WTC11 (cell line): ENCODE data around the gene RAPGEF2. TPM values are rescaled to one million over a fixed set of nuclear protein-coding genes. Genes with fewer than 3 reads are reported as not detected.

ENCODE experiments used
- ATAC-seq: fragments of 200-7000 bp; cut with Tn5 transposase; 2 replicates; pipeline ENCODE4 v1.10.0; 2021; ENCODE audit warnings: mild to moderate bottlenecking, moderate library complexity
- CTCF ChIA-PET: fragments of 300-600 bp; sonication (Branson Sonifier 250); formaldehyde crosslinking; loops from one replicate; lab custom pipeline; 2021; ENCODE audit warnings: antibody characterized with exemption; lab: Charles Lee
- POLR2A ChIA-PET: fragments of 350-600 bp; sonication (Branson Sonifier 250); formaldehyde crosslinking; loops from one replicate; lab custom pipeline; 2021; ENCODE audit warnings: antibody characterized with exemption; lab: Charles Lee
- DNase-seq: peaks from one replicate; pipeline ENCODE4 v3.0.0; 2021; ENCODE audit warnings: low spot score
- H3K27ac Mint-ChIP-seq: 2 replicates; pipeline ENCODE4 v1.8.0; 2021; ENCODE audit warnings: mixed read lengths
- H3K27me3 Mint-ChIP-seq: 2 replicates; pipeline ENCODE4 v1.8.0; 2021; ENCODE audit warnings: low read depth, mild to moderate bottlenecking, moderate library complexity, mixed read lengths
- H3K36me3 Mint-ChIP-seq: 2 replicates; pipeline ENCODE4 v1.8.0; 2021; ENCODE audit warnings: mixed read lengths
- H3K4me1 Mint-ChIP-seq: 2 replicates; pipeline ENCODE4 v1.8.0; 2022; ENCODE audit warnings: mixed read lengths
- H3K4me3 Mint-ChIP-seq: 2 replicates; pipeline ENCODE4 v1.8.0; 2021; ENCODE audit warnings: mild to moderate bottlenecking, moderate library complexity, mixed read lengths
- H3K9me3 Mint-ChIP-seq: 2 replicates; pipeline ENCODE4 v1.8.0; 2021; ENCODE audit warnings: mixed read lengths
- ARID4B ChIP-seq: sonication (generic); formaldehyde crosslinking; IDR thresholded peaks from 2 replicates; pipeline ENCODE4 v1.8.0; 2023; ENCODE audit warnings: missing genetic modification reagents, mild to moderate bottlenecking, borderline replicate concordance
- ATF6 ChIP-seq: sonication (generic); formaldehyde crosslinking; IDR thresholded peaks from 2 replicates; pipeline ENCODE4 v1.8.1; 2023; ENCODE audit warnings: mild to moderate bottlenecking, missing genetic modification reagents
- CREM ChIP-seq: sonication (generic); formaldehyde crosslinking; IDR thresholded peaks from 2 replicates; pipeline ENCODE4 v1.8.1; 2022; ENCODE audit warnings: mild to moderate bottlenecking, missing genetic modification reagents, moderate library complexity
- E2F4 ChIP-seq: sonication (generic); formaldehyde crosslinking; IDR thresholded peaks from 2 replicates; pipeline ENCODE4 v1.8.1; 2022; ENCODE audit warnings: low read depth, mild to moderate bottlenecking, moderate library complexity, missing genetic modification reagents, borderline replicate concordance
- ELF4 ChIP-seq: sonication (generic); formaldehyde crosslinking; IDR thresholded peaks from 2 replicates; pipeline ENCODE4 v1.8.1; 2022; ENCODE audit warnings: low read depth, mild to moderate bottlenecking, moderate library complexity, missing genetic modification reagents
- FOXJ3 ChIP-seq: sonication (generic); formaldehyde crosslinking; IDR thresholded peaks from 2 replicates; pipeline ENCODE4 v1.9.0; 2021; ENCODE audit warnings: missing genetic modification reagents, mild to moderate bottlenecking, borderline replicate concordance
- GTF2I ChIP-seq: fragments of 250-450 bp; sonication (Bioruptor Pico); conservative IDR thresholded peaks from 2 replicates; pipeline ENCODE4 v1.4.0; 2021; ENCODE audit warnings: mild to moderate bottlenecking
- HMGXB4 ChIP-seq: sonication (generic); formaldehyde crosslinking; IDR thresholded peaks from 2 replicates; pipeline ENCODE4 v1.8.1; 2023; ENCODE audit warnings: mild to moderate bottlenecking, moderate library complexity, missing genetic modification reagents
- MYBL2 ChIP-seq: sonication (generic); formaldehyde crosslinking; IDR thresholded peaks from 2 replicates; pipeline ENCODE4 v1.8.1; 2023; ENCODE audit warnings: mild to moderate bottlenecking, moderate library complexity, missing genetic modification reagents
- NFE2L1 ChIP-seq: sonication (generic); formaldehyde crosslinking; IDR thresholded peaks from 2 replicates; pipeline ENCODE4 v1.8.1; 2023; ENCODE audit warnings: missing genetic modification reagents
- PREB ChIP-seq: sonication (generic); formaldehyde crosslinking; IDR thresholded peaks from 2 replicates; pipeline ENCODE4 v1.8.1; 2022; ENCODE audit warnings: mild to moderate bottlenecking, missing genetic modification reagents, moderate library complexity, borderline replicate concordance
- SMAD3 ChIP-seq: sonication (generic); formaldehyde crosslinking; IDR thresholded peaks from 2 replicates; pipeline ENCODE4 v1.8.0; 2022; ENCODE audit warnings: missing genetic modification reagents, mild to moderate bottlenecking, borderline replicate concordance
- SOX15 ChIP-seq: fragments of 250-450 bp; sonication (Bioruptor Pico); IDR thresholded peaks from 2 replicates; pipeline ENCODE4 v1.9.0; 2021; ENCODE audit warnings: mild to moderate bottlenecking
- TCF7 ChIP-seq: sonication (generic); formaldehyde crosslinking; IDR thresholded peaks from 2 replicates; pipeline ENCODE4 v1.8.0; 2022; ENCODE audit warnings: mild to moderate bottlenecking, low read depth, missing genetic modification reagents, moderate library complexity
- TEAD1 ChIP-seq: sonication (generic); formaldehyde crosslinking; IDR thresholded peaks from 2 replicates; pipeline ENCODE4 v1.8.0; 2022; ENCODE audit warnings: mild to moderate bottlenecking, missing genetic modification reagents
- ZBTB21 ChIP-seq: sonication (generic); formaldehyde crosslinking; IDR thresholded peaks from 2 replicates; pipeline ENCODE4 v1.8.1; 2023; ENCODE audit warnings: mild to moderate bottlenecking, missing genetic modification reagents, borderline replicate concordance
- ZNF232 ChIP-seq: sonication (generic); formaldehyde crosslinking; IDR thresholded peaks from 2 replicates; pipeline ENCODE4 v1.8.0; 2022; ENCODE audit warnings: mild to moderate bottlenecking, missing genetic modification reagents
- ZNF263 ChIP-seq: sonication (generic); formaldehyde crosslinking; IDR thresholded peaks from 2 replicates; pipeline ENCODE4 v1.8.1; 2022; ENCODE audit warnings: low read depth, mild to moderate bottlenecking, moderate library complexity, missing genetic modification reagents
- total RNA-seq: library from RNA; stranded (reverse); gene quantifications from 3 replicates; pipeline ENCODE4 v1.2.3, GENCODE V29; 2021

RAPGEF2 gene
- total RNA-seq, 1 experiment from 2014 or later = 40.6 TPM

GRCh38 chr4:159148441-159148840 is 45.6 kb downstream of the RAPGEF2 start:
- Mint-ChIP-seq H3K27me3 (no peaks in the 10 kb centered on the region), H3K4me3 (no peak overlapping the region), H3K4me1 (peaks cover 37% of the 10 kb centered on the region), H3K9me3 (no peaks in the 10 kb centered on the region), H3K27ac (no peak overlapping the region), H3K36me3 (no peaks in the 10 kb centered on the region)
- no peak for DNase-seq
- CTCF ChIA-PET = no interaction called here
- TF ChIP-seq SMAD3 (no peak), PREB (no peak), HMGXB4 (CRISPR knock-in tag) (no peak), NFE2L1 (no peak), CREM (CRISPR knock-in tag) (no peak), ZNF263 (CRISPR knock-in tag) (no peak), GTF2I (no peak), SOX15 (no peak), ZNF232 (CRISPR knock-in tag) (no peak), TCF7 (CRISPR knock-in tag) (no peak), ATF6 (CRISPR knock-in tag) (no peak), MYBL2 (no peak), E2F4 (no peak), ZBTB21 (CRISPR knock-in tag) (no peak), TEAD1 (CRISPR knock-in tag) (no peak), FOXJ3 (CRISPR knock-in tag) (no peak), ELF4 (CRISPR knock-in tag) (no peak), ARID4B (CRISPR knock-in tag) (no peak)
- no peak for ATAC-seq
- POLR2A ChIA-PET = no interaction called here
